Measurements from ENCODE around the gene EFCAB9. TPM values are rescaled to one million over a fixed set of nuclear protein-coding genes. Genes with fewer than 3 reads are reported as not detected.
"Not testable (repeated sequence)": the region's sequence is repeated elsewhere in the genome, so short reads cannot be mapped to it uniquely, and the experiment has no call there.

Gene EFCAB9
- total RNA-seq: not detected

DNA sequence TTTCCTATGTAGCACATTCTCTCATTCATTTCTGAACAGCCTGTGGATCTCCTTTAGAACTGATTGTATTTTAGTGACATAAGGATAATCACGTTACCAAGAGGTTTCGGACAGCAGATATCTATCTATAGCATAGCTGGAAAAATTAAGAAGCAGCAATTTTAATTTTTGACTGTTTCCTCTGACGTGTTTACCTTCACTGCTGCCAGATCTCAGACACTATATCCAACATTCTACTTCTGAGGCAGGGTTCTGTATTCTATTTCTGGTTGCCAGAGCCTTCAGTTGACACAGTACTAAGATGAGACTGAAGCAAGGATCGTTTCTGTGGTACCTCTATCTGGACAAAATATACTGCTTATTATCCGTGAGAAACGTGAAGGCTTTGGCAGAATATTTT, at the start of gene EFCAB9:
Gene EFCAB9, plus strand, starts transcription at position 301 of the 400 bp plus-strand sequence. Its CDS starts 1 bp downstream, at position 302.
- no peak within 1 kb of the TSS for H3K27ac Mint-ChIP-seq
- no peak within 1 kb of the TSS for H3K4me3 Mint-ChIP-seq
- no peaks in the 10 kb centered on the region for H3K36me3 Mint-ChIP-seq
- H3K4me1 Mint-ChIP-seq: peaks cover 4% of the 10 kb centered on the region
- DNase-seq: no peak
- H3K27me3 Mint-ChIP-seq: no peaks in the 10 kb centered on the region
- no peaks in the 10 kb centered on the region for H3K9me3 Mint-ChIP-seq

- Mint-ChIP-seq H3K27ac (peak overlapping the region; percentile 64), H3K36me3 (peaks cover 24% of the 10 kb centered on the region), H3K9me3 (no peaks in the 10 kb centered on the region), H3K4me3 (no peak overlapping the region), H3K27me3 (no peaks in the 10 kb centered on the region), H3K4me1 (peaks cover 75% of the 10 kb centered on the region)
- no peak for DNase-seq
Measured at GRCh38 chr5:172144291-172144815, 49.6 kb upstream of the EFCAB9 start.

GRCh38 chr5:172144931-172145869, 48.8 kb upstream of the EFCAB9 start:
- H3K27me3 Mint-ChIP-seq: no peaks in the 10 kb centered on the region
- H3K36me3 Mint-ChIP-seq: peaks cover 16% of the 10 kb centered on the region
- DNase-seq: no peak
- H3K9me3 Mint-ChIP-seq: no peaks in the 10 kb centered on the region
- H3K27ac Mint-ChIP-seq: peak overlapping the region; percentile 62
- H3K4me1 Mint-ChIP-seq: peaks cover 69% of the 10 kb centered on the region
- H3K4me3 Mint-ChIP-seq: no peak overlapping the region

DNA sequence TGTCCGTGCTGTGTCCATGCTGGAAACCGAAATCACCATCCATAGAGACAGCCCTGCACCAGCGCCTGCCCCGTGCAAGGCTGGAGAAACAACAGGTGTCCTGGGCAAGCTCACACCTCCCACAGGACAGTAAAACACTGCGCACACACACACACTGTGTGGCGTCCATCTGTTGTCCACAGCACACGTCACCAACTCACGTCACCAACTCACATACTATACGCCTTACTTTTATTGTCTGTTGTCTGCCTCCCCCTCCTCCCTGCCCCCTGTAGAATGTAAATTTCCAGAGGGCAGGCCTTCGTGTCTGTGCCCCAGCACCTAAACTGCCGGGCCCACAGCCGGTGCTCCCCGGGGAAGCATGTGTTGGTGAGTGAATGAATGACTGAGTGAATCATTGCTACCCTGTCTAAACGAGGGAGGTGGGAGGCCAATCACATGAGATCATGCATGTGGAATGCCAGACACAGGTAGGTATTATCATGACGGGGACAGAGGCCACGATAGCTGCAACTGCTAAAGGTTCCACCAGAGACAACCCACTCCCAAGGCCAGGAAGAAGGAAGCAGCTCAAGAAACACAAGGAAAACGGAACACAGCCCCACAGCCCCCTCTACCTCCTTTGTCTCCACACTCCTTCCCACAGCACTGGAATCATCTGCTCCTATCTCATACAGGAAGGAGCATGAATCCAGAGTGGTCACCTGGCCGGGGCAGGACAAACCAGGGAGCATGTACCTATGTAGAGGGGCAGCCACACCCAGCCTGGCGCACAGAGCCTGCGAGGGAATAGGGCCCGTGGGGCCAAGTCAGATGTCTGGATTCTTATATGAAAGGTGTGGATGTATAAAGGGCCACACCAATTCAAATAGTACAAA, 47.9 kb upstream of the EFCAB9 start:
- no peaks in the 10 kb centered on the region for H3K27me3 Mint-ChIP-seq
- no peak overlapping the region for H3K4me3 Mint-ChIP-seq
- H3K27ac Mint-ChIP-seq: peak overlapping the region; percentile 74
- DNase-seq: no peak
- no peaks in the 10 kb centered on the region for H3K9me3 Mint-ChIP-seq
- H3K36me3 Mint-ChIP-seq: peaks cover 18% of the 10 kb centered on the region
- peaks cover 72% of the 10 kb centered on the region for H3K4me1 Mint-ChIP-seq

DNA sequence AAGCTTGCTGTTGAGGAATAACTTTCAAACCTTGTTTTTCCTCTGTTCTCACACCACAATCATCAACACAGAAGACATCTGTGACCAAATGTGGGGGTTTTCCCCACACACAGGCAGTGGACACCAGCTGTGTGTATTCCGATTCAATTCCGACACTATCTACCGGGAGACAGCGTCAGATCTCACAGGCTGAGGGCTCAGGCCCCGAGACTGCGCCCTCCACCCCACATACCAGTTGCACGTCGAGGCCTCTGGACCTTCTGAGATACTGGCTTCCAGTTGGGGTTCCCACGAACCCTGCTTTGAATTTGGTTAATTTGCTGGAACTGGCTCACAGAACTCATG, 47.3 kb upstream of the EFCAB9 start:
- no peak overlapping the region for H3K4me3 Mint-ChIP-seq
- H3K9me3 Mint-ChIP-seq: no peaks in the 10 kb centered on the region
- peak overlapping the region; percentile 75 for H3K27ac Mint-ChIP-seq

GRCh38 chr5:172147857-172148256, 46.1 kb upstream of the EFCAB9 start:
- Mint-ChIP-seq H3K27ac (peak overlapping the region; percentile 21), H3K27me3 (no peaks in the 10 kb centered on the region), H3K4me3 (no peak overlapping the region), H3K4me1 (peaks cover 74% of the 10 kb centered on the region), H3K9me3 (no peaks in the 10 kb centered on the region), H3K36me3 (peaks cover 34% of the 10 kb centered on the region)
- no peak for DNase-seq

More for the DNA sequence above, 47.3 kb upstream of the EFCAB9 start:
- Mint-ChIP-seq H3K36me3 (peaks cover 23% of the 10 kb centered on the region), H3K27me3 (no peaks in the 10 kb centered on the region), H3K4me1 (peaks cover 74% of the 10 kb centered on the region)
- DNase-seq: no peak

GRCh38 chr5:172148381-172148780, 45.6 kb upstream of the EFCAB9 start:
- peaks cover 70% of the 10 kb centered on the region for H3K4me1 Mint-ChIP-seq
- no peaks in the 10 kb centered on the region for H3K9me3 Mint-ChIP-seq
- peaks cover 39% of the 10 kb centered on the region for H3K36me3 Mint-ChIP-seq
- peak overlapping the region; percentile 58 for H3K27ac Mint-ChIP-seq
- no peaks in the 10 kb centered on the region for H3K27me3 Mint-ChIP-seq
- H3K4me3 Mint-ChIP-seq: no peak overlapping the region
- DNase-seq: no peak

GRCh38 chr5:172149073-172149472, 44.9 kb upstream of the EFCAB9 start:
- no peaks in the 10 kb centered on the region for H3K9me3 Mint-ChIP-seq
- H3K27ac Mint-ChIP-seq: peak overlapping the region; percentile 58
- no peak overlapping the region for H3K4me3 Mint-ChIP-seq
- no peaks in the 10 kb centered on the region for H3K27me3 Mint-ChIP-seq
- DNase-seq: no peak
- peaks cover 65% of the 10 kb centered on the region for H3K4me1 Mint-ChIP-seq
- peaks cover 45% of the 10 kb centered on the region for H3K36me3 Mint-ChIP-seq

DNA sequence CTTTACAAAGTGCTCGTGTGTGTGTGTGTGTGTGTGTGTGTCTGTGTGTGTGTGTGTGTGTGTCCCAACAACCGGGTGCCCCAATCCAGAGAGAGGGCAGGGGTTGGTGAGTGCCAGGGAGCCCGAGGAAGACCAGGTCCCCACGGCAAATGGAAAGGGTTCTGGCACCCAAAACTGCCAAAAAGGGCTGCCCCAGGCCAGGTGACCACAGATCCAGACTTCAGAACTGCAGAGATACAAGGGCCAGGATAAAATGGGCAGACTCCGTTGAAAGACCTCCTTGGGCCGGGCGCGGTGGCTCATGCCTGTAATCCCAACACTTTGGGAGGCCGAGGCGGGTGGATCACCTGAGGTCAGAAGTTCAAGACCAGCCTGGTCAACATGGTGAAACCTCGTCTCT, 44.5 kb upstream of the EFCAB9 start:
- not testable (repeated sequence) for DNase-seq, H3K4me3 Mint-ChIP-seq, H3K27me3 Mint-ChIP-seq, H3K9me3 Mint-ChIP-seq
- peaks cover 64% of the 10 kb centered on the region for H3K4me1 Mint-ChIP-seq
- H3K27ac Mint-ChIP-seq: peak overlapping the region; percentile 40
- H3K36me3 Mint-ChIP-seq: peaks cover 49% of the 10 kb centered on the region

- H3K4me3 Mint-ChIP-seq: peak overlapping the region; percentile 67
- H3K36me3 Mint-ChIP-seq: peaks cover 55% of the 10 kb centered on the region
- H3K4me1 Mint-ChIP-seq: peaks cover 62% of the 10 kb centered on the region
- peak overlapping the region; percentile 85 for H3K27ac Mint-ChIP-seq
- no peaks in the 10 kb centered on the region for H3K27me3 Mint-ChIP-seq
- no peaks in the 10 kb centered on the region for H3K9me3 Mint-ChIP-seq
- DNase-seq: peak; percentile 34
Measured at GRCh38 chr5:172150514-172151425, 43.2 kb upstream of the EFCAB9 start.

DNA sequence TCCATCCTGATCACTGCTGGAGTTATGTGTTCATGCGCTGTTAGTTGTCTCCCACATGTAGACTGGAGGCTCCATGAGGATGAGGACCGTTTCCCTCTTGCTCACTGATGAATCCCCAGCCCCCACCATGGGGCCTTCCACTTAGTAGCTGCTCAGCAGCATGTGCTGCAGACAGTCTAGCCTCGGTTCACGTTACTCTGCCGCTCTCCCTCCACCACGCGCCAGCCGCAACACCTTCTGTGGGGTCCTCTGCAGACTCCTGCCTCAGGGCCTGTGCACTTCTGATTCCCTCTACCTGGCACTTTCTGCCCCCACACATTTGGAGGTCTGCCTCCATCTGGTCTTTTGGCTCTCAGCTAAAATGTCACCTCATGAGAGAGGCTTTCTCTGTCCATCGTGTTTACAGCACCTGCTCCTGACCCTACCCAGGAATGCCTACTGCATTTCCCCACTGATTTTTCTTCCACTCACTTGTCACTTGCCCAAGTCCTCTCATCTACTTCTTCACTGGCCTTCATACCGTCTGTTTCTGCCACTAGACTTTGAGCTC, 42.2 kb upstream of the EFCAB9 start:
- no peaks in the 10 kb centered on the region for H3K27me3 Mint-ChIP-seq
- DNase-seq: no peak
- H3K9me3 Mint-ChIP-seq: no peaks in the 10 kb centered on the region
- H3K27ac Mint-ChIP-seq: peak overlapping the region; percentile 85
- peak overlapping the region; percentile 67 for H3K4me3 Mint-ChIP-seq
- peaks cover 63% of the 10 kb centered on the region for H3K4me1 Mint-ChIP-seq
- H3K36me3 Mint-ChIP-seq: peaks cover 56% of the 10 kb centered on the region

- no peaks in the 10 kb centered on the region for H3K9me3 Mint-ChIP-seq
- no peak for DNase-seq
- peak overlapping the region; percentile 60 for H3K27ac Mint-ChIP-seq
- peaks cover 56% of the 10 kb centered on the region for H3K4me1 Mint-ChIP-seq
- no peak overlapping the region for H3K4me3 Mint-ChIP-seq
- H3K36me3 Mint-ChIP-seq: peaks cover 60% of the 10 kb centered on the region
- no peaks in the 10 kb centered on the region for H3K27me3 Mint-ChIP-seq
Measured at GRCh38 chr5:172153695-172154094, 40.3 kb upstream of the EFCAB9 start.

DNA sequence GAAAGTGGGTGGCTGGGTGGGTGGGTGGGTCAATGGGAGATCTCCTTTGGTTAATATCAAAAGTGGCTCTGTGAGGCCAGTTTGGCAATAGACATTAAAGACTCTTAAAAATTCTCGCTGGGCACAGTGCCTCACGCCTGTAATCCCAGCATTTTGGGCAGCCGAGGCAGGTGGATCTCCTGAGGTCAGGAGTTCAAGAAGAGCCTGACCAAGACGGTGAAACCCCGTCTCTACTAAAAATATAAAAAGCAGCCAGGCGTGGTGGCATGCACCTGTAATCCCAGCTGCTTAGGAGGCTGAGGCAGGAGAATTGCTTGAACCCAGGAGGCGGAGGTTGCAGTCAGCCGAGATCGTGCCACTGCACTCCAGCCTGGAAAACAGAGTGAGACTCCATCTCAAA, 38.9 kb upstream of the EFCAB9 start:
- H3K4me3 Mint-ChIP-seq, H3K27ac Mint-ChIP-seq, H3K9me3 Mint-ChIP-seq, DNase-seq, H3K27me3 Mint-ChIP-seq: not testable (repeated sequence)
- Mint-ChIP-seq H3K4me1 (peaks cover 57% of the 10 kb centered on the region), H3K36me3 (peaks cover 67% of the 10 kb centered on the region)

DNA sequence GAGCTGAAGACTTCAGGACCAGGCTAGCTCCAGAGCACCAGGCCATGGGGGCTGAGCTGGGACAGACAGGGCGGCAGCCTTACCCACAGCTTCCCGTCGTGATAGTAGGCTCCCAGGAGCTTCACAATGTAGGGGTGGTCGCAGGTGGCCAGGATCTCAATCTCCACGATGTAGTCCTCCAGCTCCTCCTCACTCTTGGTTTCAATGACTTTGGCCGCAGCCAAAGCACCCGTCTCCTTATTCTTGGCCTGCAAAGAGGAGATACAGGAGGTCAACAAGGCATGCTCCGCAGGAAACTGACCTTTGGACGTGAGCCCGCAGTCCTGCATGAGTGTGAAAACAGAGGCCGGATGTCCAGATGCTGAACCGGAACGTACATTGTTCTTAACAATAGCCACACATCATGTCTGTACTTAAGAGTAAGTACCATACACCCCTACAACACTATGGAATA, 37.4 kb upstream of the EFCAB9 start:
- Mint-ChIP-seq H3K4me3 (no peak overlapping the region), H3K36me3 (peaks cover 56% of the 10 kb centered on the region), H3K4me1 (peaks cover 57% of the 10 kb centered on the region), H3K27ac (peak overlapping the region; percentile 52), H3K9me3 (no peaks in the 10 kb centered on the region), H3K27me3 (no peaks in the 10 kb centered on the region)
- no peak for DNase-seq
